Transverse colon (tissue), 4 donors: ENCODE results near the gene ALG8. TPM values are rescaled to one million over a fixed set of nuclear protein-coding genes. Genes with fewer than 3 reads are reported as not detected.
"Not testable (repeated sequence)": the region's sequence is repeated elsewhere in the genome, so short reads cannot be mapped to it uniquely, and the experiment has no call there.

Source experiments
- DNase-seq: peaks from one replicate; pipeline ENCODE4 v3.0.0-alpha.2; 2019
- H3K27ac ChIP-seq, 4 donors: fragments of 200-600 bp; sonication (generic); 2 replicates each; pipeline ENCODE4 v1.5.1; 2016 to 2018; ENCODE audit warnings: inconsistent platforms in 4 of 4
- H3K27me3 ChIP-seq: fragments of 200-600 bp; sonication (generic); 2 replicates; pipeline ENCODE4 v1.5.1; 2017; ENCODE audit warnings: inconsistent platforms
- H3K36me3 ChIP-seq, 4 donors: fragments of 200-600 bp; sonication (generic); 2 replicates each; pipeline ENCODE4 v1.5.1; 2017 to 2019; ENCODE audit warnings: inconsistent platforms in 4 of 4
- H3K4me1 ChIP-seq, 4 donors: fragments of 200-600 bp; sonication (generic); 2 replicates each; pipeline ENCODE4 v1.5.1; 2017 to 2020; ENCODE audit warnings: inconsistent platforms in 4 of 4
- H3K4me3 ChIP-seq, 4 donors: fragments of 200-600 bp; sonication (generic); 1 replicate in 1 of 4; 2 replicates in 3 of 4; pipeline versions ENCODE4 v1.5.1 to v1.6.1; 2017 to 2019; ENCODE audit warnings: inconsistent platforms in 4 of 4
- H3K9me3 ChIP-seq, 2 donors: fragments of 200-600 bp; sonication (generic); 2 replicates each; pipeline ENCODE4 v1.5.1; 2017 to 2019; ENCODE audit warnings: inconsistent platforms in 2 of 2
- EP300 ChIP-seq: sonication (generic); formaldehyde crosslinking; IDR thresholded peaks from one replicate; pipeline ENCODE4 v1.6.1; 2017; ENCODE audit warnings: antibody characterized with exemption, low read depth
- POLR2A ChIP-seq: fragments of 450-650 bp; IDR thresholded peaks from one replicate; pipeline ENCODE4 v1.6.1; 2016; ENCODE audit warnings: antibody characterized with exemption, mild to moderate bottlenecking, moderate library complexity
- POLR2AphosphoS5 ChIP-seq, 3 donors: sonication (generic); formaldehyde crosslinking; IDR thresholded peaks; one replicate each; pipeline ENCODE4 v1.6.1; 2016; ENCODE audit warnings: antibody characterized with exemption in 3 of 3
- WGBS, 2 donors: methylation state at CpG; one replicate each; pipeline ENCODE4 v1.1.5; 2018; ENCODE audit warnings: low coverage in 1 of 2; 5-methylcytosine and 5-hydroxymethylcytosine counted together
- in situ Hi-C, 4 donors: fragments of 200-750 bp; cut with MboI; loops; one replicate each; pipeline versions ENCODE4 v1.15.0 to v1.15.1; 2017; ENCODE audit warnings: low sequenced_read_pairs in 3 of 4, low pct_ligation_motif_present in 1 of 4, low pct_unique_long_range_greater_than_20kb in 1 of 4
- intact Hi-C: fragments of 100-400 bp; cut with DNase I; formaldehyde crosslinking; loops from one replicate; pipeline ENCODE4 v1.15.1; 2023; ENCODE audit warnings: low total_unique reads
- total RNA-seq, 4 donors: library from RNA; depleted of rRNA; stranded (reverse); fragments of >200 nt; gene quantifications; one replicate each; pipeline ENCODE4 v1.1.0, GENCODE V29; 2016
- TF ChIP-seq, protein P1 (sequence below), 5 experiments: fragments of 200-600 bp in 3 of 5; fragments of 450-650 bp in 2 of 5; sonication (generic) in 3 of 5; IDR thresholded peaks; 1 replicate in 2 of 5; 2 replicates in 3 of 5; pipeline ENCODE4 v1.5.1; 2016 to 2017; ENCODE audit warnings: antibody characterized with exemption in 5 of 5, inconsistent platforms in 3 of 5, mild to moderate bottlenecking in 2 of 5, moderate library complexity in 1 of 5

The ALG8 gene
- total RNA-seq, 4 donors from 2014 or later: 4.9 to 28.9 (median 14.5) TPM

DNA sequence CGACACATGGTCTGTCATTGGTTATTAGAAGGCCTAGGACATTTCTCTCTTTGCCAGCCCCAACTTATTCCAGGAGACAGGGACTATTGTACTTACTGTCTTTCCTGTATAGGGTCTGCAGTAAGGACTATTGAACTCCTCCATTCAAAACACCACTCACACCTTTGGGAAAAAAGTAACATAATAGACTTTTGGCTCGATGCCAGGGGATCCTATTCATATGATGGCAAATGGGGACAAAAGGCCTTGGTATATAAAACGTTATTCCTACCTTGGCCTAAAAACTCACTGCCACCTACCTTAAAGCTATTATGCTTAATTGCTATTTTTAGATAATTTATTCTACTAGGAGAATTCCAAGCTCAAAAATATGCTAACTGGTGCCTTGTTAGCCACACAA lies 53.5 kb downstream of the ALG8 start:
- Histone ChIP-seq H3K36me3 (no peaks in the 10 kb centered on the region), H3K27ac (no peak overlapping the region), H3K27me3 (no peaks in the 10 kb centered on the region), H3K9me3 (no peaks in the 10 kb centered on the region), H3K4me1 (no peaks in the 10 kb centered on the region), H3K4me3 (no peak overlapping the region)
- in situ Hi-C loops: no loop called here
- WGBS, 2 donors: 47 to 52% methylated on average over 3 of the region's 3 CpGs
- TF ChIP-seq, protein P1, sequence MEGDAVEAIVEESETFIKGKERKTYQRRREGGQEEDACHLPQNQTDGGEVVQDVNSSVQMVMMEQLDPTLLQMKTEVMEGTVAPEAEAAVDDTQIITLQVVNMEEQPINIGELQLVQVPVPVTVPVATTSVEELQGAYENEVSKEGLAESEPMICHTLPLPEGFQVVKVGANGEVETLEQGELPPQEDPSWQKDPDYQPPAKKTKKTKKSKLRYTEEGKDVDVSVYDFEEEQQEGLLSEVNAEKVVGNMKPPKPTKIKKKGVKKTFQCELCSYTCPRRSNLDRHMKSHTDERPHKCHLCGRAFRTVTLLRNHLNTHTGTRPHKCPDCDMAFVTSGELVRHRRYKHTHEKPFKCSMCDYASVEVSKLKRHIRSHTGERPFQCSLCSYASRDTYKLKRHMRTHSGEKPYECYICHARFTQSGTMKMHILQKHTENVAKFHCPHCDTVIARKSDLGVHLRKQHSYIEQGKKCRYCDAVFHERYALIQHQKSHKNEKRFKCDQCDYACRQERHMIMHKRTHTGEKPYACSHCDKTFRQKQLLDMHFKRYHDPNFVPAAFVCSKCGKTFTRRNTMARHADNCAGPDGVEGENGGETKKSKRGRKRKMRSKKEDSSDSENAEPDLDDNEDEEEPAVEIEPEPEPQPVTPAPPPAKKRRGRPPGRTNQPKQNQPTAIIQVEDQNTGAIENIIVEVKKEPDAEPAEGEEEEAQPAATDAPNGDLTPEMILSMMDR (IDR thresholded peaks at IDR 0.05): no peak
- TF ChIP-seq POLR2A: no peak
- TF ChIP-seq POLR2AphosphoS5 (IDR thresholded peaks at IDR 0.05): no peak
- TF ChIP-seq EP300: no peak
- DNase-seq: no peak
- intact Hi-C loops: no loop called here

- H3K27ac ChIP-seq, in situ Hi-C loops, H3K4me3 ChIP-seq, H3K36me3 ChIP-seq, intact Hi-C loops, H3K4me1 ChIP-seq, DNase-seq, H3K27me3 ChIP-seq, H3K9me3 ChIP-seq: not testable (repeated sequence)
- 83 to 85% methylated on average over 8 of the region's 8 CpGs for WGBS, 2 donors
These were observed 54.9 kb downstream of the ALG8 start for GRCh38 chr11:78084506-78084905.

DNA sequence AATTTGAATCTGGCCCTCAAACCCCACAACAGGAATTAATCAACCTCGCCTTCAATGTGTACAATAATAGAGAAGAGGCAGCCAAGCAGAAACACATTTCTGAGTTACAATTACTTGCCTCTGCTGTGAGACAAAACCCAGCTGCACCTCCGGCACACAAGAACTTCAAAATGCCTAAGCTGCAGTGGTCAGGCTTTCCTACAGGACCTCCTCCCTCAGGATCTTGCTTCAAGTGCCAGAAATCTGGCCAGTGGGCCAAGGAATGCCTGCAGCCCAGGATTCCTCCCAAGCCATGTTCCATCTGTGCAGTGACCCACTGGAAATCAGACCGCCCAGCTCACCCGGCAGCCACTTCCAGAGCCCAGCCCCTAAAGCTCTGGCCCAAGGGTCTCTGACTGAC lies 56.4 kb downstream of the ALG8 start:
- DNase-seq: no peak
- no peaks in the 10 kb centered on the region for H3K9me3 ChIP-seq
- TF ChIP-seq POLR2A (no peak), EP300 (no peak), POLR2AphosphoS5 (IDR thresholded peaks at IDR 0.05) (no peak)
- TF ChIP-seq, protein P1 (IDR thresholded peaks at IDR 0.05): no peak
- H3K4me1 ChIP-seq: peaks cover 5 to 15% (median 7%) of the 10 kb centered on the region in 4 donors
- 68% methylated on average over 4 of the region's 4 CpGs; no CpG with 5 or more reads in 1 of the 2 donors for WGBS, 2 donors
- H3K4me3 ChIP-seq: no peak overlapping the region
- in situ Hi-C loops (no loop called here), intact Hi-C loops (no loop called here)
- H3K36me3 ChIP-seq: no peaks in the 10 kb centered on the region
- no peaks in the 10 kb centered on the region for H3K27me3 ChIP-seq
- H3K27ac ChIP-seq: no peak overlapping the region

- peaks cover 10 to 24% (median 15%) of the 10 kb centered on the region in 4 donors for H3K4me1 ChIP-seq
- DNase-seq: no peak
- no peaks in the 10 kb centered on the region for H3K9me3 ChIP-seq
- WGBS, 2 donors: 87 to 91% methylated on average over 3 to 8 of the region's 8 CpGs
- no peak overlapping the region for H3K27ac ChIP-seq
- no peak overlapping the region for H3K4me3 ChIP-seq
- H3K36me3 ChIP-seq: no peaks in the 10 kb centered on the region
- in situ Hi-C loops: no loop called here
- no peaks in the 10 kb centered on the region for H3K27me3 ChIP-seq
- intact Hi-C loops: no loop called here
- TF ChIP-seq POLR2A (no peak), POLR2AphosphoS5 (IDR thresholded peaks at IDR 0.05) (no peak)
- TF ChIP-seq, protein P1 (IDR thresholded peaks at IDR 0.05): no peak
These were observed 57.3 kb downstream of the ALG8 start for GRCh38 chr11:78082146-78082545.

DNA sequence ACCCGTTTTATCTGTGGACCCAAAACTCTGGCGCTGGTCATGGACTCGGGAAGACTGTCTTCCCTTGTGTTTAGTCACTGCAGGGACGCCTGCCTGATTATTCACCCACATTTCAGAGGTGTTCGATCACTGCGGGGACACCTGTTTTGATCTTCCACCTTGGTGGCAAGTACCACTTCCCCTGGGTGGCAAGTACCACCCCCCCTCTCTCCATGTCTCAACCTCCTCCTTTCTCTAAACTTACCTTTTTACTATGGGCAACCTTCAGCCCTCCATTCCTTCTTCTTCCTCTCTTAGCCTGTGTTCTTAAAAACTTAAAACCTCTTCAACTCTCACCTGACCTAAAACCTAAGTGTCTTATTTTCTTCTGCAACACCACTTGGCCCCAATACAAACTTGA lies 57.8 kb downstream of the ALG8 start:
- Histone ChIP-seq H3K27me3 (no peaks in the 10 kb centered on the region), H3K4me1 (peaks cover 10 to 30% (median 19%) of the 10 kb centered on the region in 4 donors), H3K36me3 (no peaks in the 10 kb centered on the region), H3K4me3 (no peak overlapping the region), H3K9me3 (no peaks in the 10 kb centered on the region), H3K27ac (no peak overlapping the region)
- TF ChIP-seq POLR2A (no peak), EP300 (no peak), POLR2AphosphoS5 (IDR thresholded peaks at IDR 0.05) (no peak)
- TF ChIP-seq, protein P1 (IDR thresholded peaks at IDR 0.05): no peak
- in situ Hi-C loops (no loop called here), intact Hi-C loops (no loop called here)
- WGBS, 2 donors: 83 to 94% methylated on average over 5 to 6 of the region's 6 CpGs
- DNase-seq: no peak
